Esophagus squamous epithelium (tissue), 4 donors: Measurements from ENCODE around the gene EIF2B2.

Experiments
- POLR2A ChIP-seq, 4 donors: fragments of 450-650 bp; IDR thresholded peaks; one replicate each; pipeline ENCODE4 v1.6.1; 2017; ENCODE audit warnings: antibody characterized with exemption in 4 of 4, mild to moderate bottlenecking in 4 of 4, moderate library complexity in 3 of 4
- TF ChIP-seq, protein P1 (sequence below), 6 experiments: fragments of 450-650 bp in 4 of 6; fragments of 200-600 bp in 2 of 6; sonication (generic) in 2 of 6; IDR thresholded peaks; one replicate each; pipeline ENCODE4 v1.5.1; 2016 to 2019; ENCODE audit warnings: antibody characterized with exemption in 6 of 6, mild to moderate bottlenecking in 4 of 6, moderate library complexity in 4 of 6

DNA sequence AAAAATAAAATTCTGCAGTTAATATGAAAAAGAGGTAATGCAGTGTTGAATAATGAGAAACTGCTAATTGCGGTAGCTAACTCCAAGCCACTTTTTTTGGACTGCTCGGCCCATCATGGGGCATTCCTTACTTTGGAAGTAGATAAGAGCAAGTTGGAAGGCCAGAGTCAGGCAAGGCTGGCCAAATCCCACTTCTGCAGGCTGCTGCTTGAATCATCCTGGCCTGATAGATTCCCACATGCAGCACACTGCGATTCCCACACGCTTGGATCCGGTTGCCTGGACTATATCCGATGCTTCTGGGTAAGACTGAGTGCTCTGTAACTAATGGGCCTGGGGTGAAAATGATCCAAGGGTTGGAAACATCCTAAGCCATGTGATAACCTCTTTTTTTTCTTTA lies 10.6 kb downstream of the EIF2B2 start:
- TF ChIP-seq, protein P1, sequence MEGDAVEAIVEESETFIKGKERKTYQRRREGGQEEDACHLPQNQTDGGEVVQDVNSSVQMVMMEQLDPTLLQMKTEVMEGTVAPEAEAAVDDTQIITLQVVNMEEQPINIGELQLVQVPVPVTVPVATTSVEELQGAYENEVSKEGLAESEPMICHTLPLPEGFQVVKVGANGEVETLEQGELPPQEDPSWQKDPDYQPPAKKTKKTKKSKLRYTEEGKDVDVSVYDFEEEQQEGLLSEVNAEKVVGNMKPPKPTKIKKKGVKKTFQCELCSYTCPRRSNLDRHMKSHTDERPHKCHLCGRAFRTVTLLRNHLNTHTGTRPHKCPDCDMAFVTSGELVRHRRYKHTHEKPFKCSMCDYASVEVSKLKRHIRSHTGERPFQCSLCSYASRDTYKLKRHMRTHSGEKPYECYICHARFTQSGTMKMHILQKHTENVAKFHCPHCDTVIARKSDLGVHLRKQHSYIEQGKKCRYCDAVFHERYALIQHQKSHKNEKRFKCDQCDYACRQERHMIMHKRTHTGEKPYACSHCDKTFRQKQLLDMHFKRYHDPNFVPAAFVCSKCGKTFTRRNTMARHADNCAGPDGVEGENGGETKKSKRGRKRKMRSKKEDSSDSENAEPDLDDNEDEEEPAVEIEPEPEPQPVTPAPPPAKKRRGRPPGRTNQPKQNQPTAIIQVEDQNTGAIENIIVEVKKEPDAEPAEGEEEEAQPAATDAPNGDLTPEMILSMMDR (IDR thresholded peaks at IDR 0.05): no peak
- TF ChIP-seq POLR2A (IDR thresholded peaks at IDR 0.05): no peak
